ENCODE results near the gene TMEM14B.

DNA sequence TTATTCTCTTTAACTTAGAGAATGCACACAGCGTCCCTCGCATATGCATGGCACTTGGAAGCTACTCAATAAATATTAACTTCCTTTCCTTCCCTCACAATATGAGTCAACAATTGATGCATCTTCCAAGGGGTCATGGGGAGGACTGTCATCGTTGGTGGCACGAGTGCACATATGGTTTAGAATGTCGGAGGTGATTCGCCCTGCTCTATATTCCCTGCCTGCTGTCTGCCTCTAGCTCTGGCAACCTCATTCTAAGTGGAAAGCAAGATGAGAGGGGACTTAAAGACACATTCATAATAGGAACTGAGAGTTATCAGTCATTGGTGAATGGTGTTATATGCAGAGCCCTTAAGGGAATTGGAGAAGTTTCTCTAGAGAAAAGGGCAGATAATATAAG lies 46.1 kb downstream of the TMEM14B start:
- TF ChIP-seq CTCF (IDR thresholded peaks at IDR 0.05; ENCODE audit: low read depth, low read length) (no peak), POLR2A (IDR thresholded peaks at IDR 0.05; ENCODE audit: extremely low read depth, insufficient read length) (no peak), MAX (IDR thresholded peaks at IDR 0.05; ENCODE audit: low read depth, low read length) (no peak)

Data from NB4 (cell line).